SIG-M5 treated with dmso at 0.1 percent for 504 hours (cell line): Measurements from ENCODE around the gene PET100.

Source experiments
- DNase-seq: peaks from one replicate; lab custom pipeline; 2025; ENCODE audit not compliant: unreplicated experiment; lab: John Stamatoyannopoulos, UW

PET100 gene

GRCh38 chr19:7632340-7633203 lies 3.0 kb downstream of the PET100 start:
- DNase-seq = no peak

GRCh38 chr19:7633698-7634097 lies 4.1 kb downstream of the PET100 start, which contains the start of gene PCP2:
Gene PCP2, minus strand, starts transcription at chr19:7633719. Its CDS starts 262 bp downstream, at chr19:7633457.
- no peak for DNase-seq

GRCh38 chr19:7635670-7636069 lies 6.1 kb downstream of the PET100 start:
- DNase-seq = no peak

GRCh38 chr19:7636317-7636690 lies 6.7 kb downstream of the PET100 start:
- DNase-seq = no peak

- DNase-seq = peak; percentile 65
Measured at GRCh38 chr19:7636691-7637373, 7.2 kb downstream of the PET100 start, which contains the start of gene STXBP2. Gene STXBP2, plus strand, starts transcription at chr19:7637110. Its CDS starts 40 bp downstream, at chr19:7637150.

- peak; percentile 38 for DNase-seq
Measured at GRCh38 chr19:7637374-7638256, 8.0 kb downstream of the PET100 start.

GRCh38 chr19:7638802-7639465 lies 9.3 kb downstream of the PET100 start:
- DNase-seq = no peak

- no peak for DNase-seq
Measured at GRCh38 chr19:7639863-7640348, 10.3 kb downstream of the PET100 start.

- no peak for DNase-seq
Measured at GRCh38 chr19:7640803-7641202, 11.2 kb downstream of the PET100 start.

- DNase-seq = no peak
Measured at GRCh38 chr19:7641290-7642276, 12.0 kb downstream of the PET100 start.

- DNase-seq = no peak
Measured at GRCh38 chr19:7642295-7643030, 12.9 kb downstream of the PET100 start.

- DNase-seq = no peak
Measured at GRCh38 chr19:7643031-7643415, 13.4 kb downstream of the PET100 start.

- peak; percentile 26 for DNase-seq
Measured at GRCh38 chr19:7643629-7644549, 14.3 kb downstream of the PET100 start.

- no peak for DNase-seq
Measured at GRCh38 chr19:7644550-7644877, 14.9 kb downstream of the PET100 start.

GRCh38 chr19:7645163-7645562 lies 15.6 kb downstream of the PET100 start:
- peak; percentile 74 for DNase-seq

GRCh38 chr19:7645656-7646425 lies 16.2 kb downstream of the PET100 start:
- DNase-seq = peak; percentile 70

- DNase-seq = no peak
Measured at GRCh38 chr19:7646426-7646700, 16.8 kb downstream of the PET100 start.
